Measurements from ENCODE around the gene RALGPS1. TPM values are rescaled to one million over a fixed set of nuclear protein-coding genes. Genes with fewer than 3 reads are reported as not detected.

The RALGPS1 gene
- total and polyA plus RNA-seq, 2 of the 13 experiments (the other 11 are each of a cell fraction or from before 2014, with no cell fraction given), result 3.7 to 6.5 TPM

DNA sequence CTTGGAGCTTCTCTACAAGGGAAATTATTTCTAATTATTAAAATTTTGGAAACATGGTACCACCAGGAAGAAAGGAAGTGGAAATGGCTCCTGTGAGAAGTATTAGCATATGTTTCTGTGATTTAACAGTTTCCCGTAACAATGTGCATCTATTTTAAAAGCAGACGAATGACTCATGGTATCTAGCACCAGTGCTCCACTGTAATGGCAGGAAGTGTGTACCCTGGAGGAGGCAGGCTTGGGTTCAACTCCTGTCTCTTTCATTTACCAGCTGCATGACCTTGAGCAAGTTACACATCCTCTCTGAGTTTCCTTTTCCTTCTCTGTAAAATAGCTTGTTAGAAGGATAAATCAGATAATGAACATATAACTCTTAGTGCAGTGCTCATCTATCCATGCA lies 248.8 kb downstream of the RALGPS1 start (continued):
- TF ChIP-seq, protein P1, sequence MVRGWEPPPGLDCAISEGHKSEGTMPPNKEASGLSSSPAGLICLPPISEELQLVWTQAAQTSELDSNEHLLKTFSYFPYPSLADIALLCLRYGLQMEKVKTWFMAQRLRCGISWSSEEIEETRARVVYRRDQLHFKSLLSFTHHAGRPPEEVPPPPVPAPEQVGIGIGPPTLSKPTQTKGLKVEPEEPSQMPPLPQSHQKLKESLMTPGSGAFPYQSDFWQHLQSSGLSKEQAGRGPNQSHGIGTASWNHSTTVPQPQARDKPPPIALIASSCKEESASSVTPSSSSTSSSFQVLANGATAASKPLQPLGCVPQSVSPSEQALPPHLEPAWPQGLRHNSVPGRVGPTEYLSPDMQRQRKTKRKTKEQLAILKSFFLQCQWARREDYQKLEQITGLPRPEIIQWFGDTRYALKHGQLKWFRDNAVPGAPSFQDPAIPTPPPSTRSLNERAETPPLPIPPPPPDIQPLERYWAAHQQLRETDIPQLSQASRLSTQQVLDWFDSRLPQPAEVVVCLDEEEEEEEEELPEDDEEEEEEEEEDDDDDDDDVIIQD (CRISPR knock-in tag; IDR thresholded peaks at IDR 0.05; ENCODE audit: low read depth), result peak; percentile 33; the same call in 1 of the 2 replicates
- TF ChIP-seq, protein P2, sequence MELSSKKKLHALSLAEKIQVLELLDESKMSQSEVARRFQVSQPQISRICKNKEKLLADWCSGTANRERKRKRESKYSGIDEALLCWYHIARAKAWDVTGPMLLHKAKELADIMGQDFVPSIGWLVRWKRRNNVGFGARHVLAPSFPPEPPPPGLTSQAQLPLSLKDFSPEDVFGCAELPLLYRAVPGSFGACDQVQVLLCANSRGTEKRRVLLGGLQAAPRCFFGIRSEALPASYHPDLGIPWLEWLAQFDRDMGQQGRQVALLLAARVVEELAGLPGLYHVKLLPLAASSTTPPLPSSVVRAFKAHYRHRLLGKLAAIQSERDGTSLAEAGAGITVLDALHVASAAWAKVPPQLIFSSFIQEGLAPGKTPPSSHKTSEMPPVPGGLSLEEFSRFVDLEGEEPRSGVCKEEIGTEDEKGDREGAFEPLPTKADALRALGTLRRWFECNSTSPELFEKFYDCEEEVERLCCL (CRISPR knock-in tag; IDR thresholded peaks at IDR 0.05; ENCODE audit: borderline replicate concordance), result no peak
- no peak for TF ChIP-seq ZNF451 (CRISPR knock-in tag; IDR thresholded peaks at IDR 0.05)
- TF ChIP-seq SALL2 (CRISPR knock-in tag; IDR thresholded peaks at IDR 0.05), result no peak
- 0 out of 2 replicates have a peak, but pooled peaks have one; percentile 34 for TF ChIP-seq MIXL1 (CRISPR knock-in tag; IDR thresholded peaks at IDR 0.05)
- TF ChIP-seq, protein P3, sequence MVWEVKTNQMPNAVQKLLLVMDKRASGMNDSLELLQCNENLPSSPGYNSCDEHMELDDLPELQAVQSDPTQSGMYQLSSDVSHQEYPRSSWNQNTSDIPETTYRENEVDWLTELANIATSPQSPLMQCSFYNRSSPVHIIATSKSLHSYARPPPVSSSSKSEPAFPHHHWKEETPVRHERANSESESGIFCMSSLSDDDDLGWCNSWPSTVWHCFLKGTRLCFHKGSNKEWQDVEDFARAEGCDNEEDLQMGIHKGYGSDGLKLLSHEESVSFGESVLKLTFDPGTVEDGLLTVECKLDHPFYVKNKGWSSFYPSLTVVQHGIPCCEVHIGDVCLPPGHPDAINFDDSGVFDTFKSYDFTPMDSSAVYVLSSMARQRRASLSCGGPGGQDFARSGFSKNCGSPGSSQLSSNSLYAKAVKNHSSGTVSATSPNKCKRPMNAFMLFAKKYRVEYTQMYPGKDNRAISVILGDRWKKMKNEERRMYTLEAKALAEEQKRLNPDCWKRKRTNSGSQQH (CRISPR knock-in tag; IDR thresholded peaks at IDR 0.05; ENCODE audit: low read depth), result no peak
- TF ChIP-seq, protein P4, sequence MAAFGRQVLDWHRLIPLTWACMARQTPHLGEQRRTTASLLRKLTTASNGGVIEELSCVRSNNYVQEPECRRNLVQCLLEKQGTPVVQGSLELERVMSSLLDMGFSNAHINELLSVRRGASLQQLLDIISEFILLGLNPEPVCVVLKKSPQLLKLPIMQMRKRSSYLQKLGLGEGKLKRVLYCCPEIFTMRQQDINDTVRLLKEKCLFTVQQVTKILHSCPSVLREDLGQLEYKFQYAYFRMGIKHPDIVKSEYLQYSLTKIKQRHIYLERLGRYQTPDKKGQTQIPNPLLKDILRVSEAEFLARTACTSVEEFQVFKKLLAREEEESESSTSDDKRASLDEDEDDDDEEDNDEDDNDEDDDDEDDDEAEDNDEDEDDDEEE (CRISPR knock-in tag; IDR thresholded peaks at IDR 0.05), result no peak
- no peak for TF ChIP-seq ZFAT (CRISPR knock-in tag; conservative IDR thresholded peaks at IDR 0.05)
- peak; percentile 66 for TF ChIP-seq ELF3 (CRISPR knock-in tag; IDR thresholded peaks at IDR 0.05)
- TF ChIP-seq GATAD1 (CRISPR knock-in tag; IDR thresholded peaks at IDR 0.05), result no peak
- TF ChIP-seq, protein P5, sequence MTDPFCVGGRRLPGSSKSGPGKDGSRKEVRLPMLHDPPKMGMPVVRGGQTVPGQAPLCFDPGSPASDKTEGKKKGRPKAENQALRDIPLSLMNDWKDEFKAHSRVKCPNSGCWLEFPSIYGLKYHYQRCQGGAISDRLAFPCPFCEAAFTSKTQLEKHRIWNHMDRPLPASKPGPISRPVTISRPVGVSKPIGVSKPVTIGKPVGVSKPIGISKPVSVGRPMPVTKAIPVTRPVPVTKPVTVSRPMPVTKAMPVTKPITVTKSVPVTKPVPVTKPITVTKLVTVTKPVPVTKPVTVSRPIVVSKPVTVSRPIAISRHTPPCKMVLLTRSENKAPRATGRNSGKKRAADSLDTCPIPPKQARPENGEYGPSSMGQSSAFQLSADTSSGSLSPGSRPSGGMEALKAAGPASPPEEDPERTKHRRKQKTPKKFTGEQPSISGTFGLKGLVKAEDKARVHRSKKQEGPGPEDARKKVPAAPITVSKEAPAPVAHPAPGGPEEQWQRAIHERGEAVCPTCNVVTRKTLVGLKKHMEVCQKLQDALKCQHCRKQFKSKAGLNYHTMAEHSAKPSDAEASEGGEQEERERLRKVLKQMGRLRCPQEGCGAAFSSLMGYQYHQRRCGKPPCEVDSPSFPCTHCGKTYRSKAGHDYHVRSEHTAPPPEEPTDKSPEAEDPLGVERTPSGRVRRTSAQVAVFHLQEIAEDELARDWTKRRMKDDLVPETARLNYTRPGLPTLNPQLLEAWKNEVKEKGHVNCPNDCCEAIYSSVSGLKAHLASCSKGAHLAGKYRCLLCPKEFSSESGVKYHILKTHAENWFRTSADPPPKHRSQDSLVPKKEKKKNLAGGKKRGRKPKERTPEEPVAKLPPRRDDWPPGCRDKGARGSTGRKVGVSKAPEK (CRISPR knock-in tag; IDR thresholded peaks at IDR 0.05; ENCODE audit: borderline replicate concordance), result no peak
- TF ChIP-seq ZNF263 (CRISPR knock-in tag; IDR thresholded peaks at IDR 0.05), result no peak
- no peak for TF ChIP-seq TRIM24 (CRISPR knock-in tag; IDR thresholded peaks at IDR 0.05)
- TF ChIP-seq, protein P6, sequence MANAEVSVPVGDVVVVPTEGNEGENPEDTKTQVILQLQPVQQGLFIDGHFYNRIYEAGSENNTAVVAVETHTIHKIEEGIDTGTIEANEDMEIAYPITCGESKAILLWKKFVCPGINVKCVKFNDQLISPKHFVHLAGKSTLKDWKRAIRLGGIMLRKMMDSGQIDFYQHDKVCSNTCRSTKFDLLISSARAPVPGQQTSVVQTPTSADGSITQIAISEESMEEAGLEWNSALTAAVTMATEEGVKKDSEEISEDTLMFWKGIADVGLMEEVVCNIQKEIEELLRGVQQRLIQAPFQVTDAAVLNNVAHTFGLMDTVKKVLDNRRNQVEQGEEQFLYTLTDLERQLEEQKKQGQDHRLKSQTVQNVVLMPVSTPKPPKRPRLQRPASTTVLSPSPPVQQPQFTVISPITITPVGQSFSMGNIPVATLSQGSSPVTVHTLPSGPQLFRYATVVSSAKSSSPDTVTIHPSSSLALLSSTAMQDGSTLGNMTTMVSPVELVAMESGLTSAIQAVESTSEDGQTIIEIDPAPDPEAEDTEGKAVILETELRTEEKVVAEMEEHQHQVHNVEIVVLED (CRISPR knock-in tag; IDR thresholded peaks at IDR 0.05; ENCODE audit: borderline replicate concordance), result no peak
- TF ChIP-seq ZSCAN25 (CRISPR knock-in tag; IDR thresholded peaks at IDR 0.05), result no peak
- TF ChIP-seq NBN (conservative IDR thresholded peaks at IDR 0.05), result no peak
- no peak for TF ChIP-seq SYNCRIP (IDR thresholded peaks at IDR 0.05; ENCODE audit: insufficient read depth, low read depth, low read length)
- no peak for TF ChIP-seq PLRG1 (conservative IDR thresholded peaks at IDR 0.05)
- TF ChIP-seq TGIF2 (CRISPR knock-in tag; IDR thresholded peaks at IDR 0.05), result no peak

Data from HepG2 (cell line).